ENCODE measurements around the gene PRSS37. TPM values are rescaled to one million over a fixed set of nuclear protein-coding genes. Genes with fewer than 3 reads are reported as not detected.

PRSS37 gene
- total RNA-seq, 1 donor from 2014 or later = not detected

DNA sequence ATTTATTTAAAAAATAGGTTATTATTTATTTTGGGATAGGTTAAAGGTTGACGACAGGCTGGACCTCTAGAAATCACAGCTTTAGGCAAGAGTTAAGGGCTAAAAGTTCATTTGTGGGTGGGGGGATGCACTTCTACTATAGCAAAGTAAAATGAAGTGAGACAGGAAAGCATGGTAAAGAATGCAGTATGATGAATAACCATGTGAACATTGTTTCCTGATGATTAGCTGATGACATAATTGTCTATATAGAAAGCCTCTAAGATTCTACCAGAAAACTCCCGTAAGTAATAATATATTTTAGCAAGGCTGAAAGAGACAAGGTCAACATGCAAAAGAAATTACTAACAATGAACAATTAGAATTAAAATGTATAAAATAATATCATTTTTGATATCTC, 25.7 kb upstream of the PRSS37 start:
- TF ChIP-seq, protein P1, sequence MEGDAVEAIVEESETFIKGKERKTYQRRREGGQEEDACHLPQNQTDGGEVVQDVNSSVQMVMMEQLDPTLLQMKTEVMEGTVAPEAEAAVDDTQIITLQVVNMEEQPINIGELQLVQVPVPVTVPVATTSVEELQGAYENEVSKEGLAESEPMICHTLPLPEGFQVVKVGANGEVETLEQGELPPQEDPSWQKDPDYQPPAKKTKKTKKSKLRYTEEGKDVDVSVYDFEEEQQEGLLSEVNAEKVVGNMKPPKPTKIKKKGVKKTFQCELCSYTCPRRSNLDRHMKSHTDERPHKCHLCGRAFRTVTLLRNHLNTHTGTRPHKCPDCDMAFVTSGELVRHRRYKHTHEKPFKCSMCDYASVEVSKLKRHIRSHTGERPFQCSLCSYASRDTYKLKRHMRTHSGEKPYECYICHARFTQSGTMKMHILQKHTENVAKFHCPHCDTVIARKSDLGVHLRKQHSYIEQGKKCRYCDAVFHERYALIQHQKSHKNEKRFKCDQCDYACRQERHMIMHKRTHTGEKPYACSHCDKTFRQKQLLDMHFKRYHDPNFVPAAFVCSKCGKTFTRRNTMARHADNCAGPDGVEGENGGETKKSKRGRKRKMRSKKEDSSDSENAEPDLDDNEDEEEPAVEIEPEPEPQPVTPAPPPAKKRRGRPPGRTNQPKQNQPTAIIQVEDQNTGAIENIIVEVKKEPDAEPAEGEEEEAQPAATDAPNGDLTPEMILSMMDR (IDR thresholded peaks at IDR 0.05; ENCODE audit: unreplicated experiment) = no peak
- H3K9me3 Mint-ChIP-seq (ENCODE audit: unreplicated experiment) = peaks cover 5% of the 10 kb centered on the region
- no peaks in the 10 kb centered on the region for H3K4me1 Mint-ChIP-seq (ENCODE audit: unreplicated experiment)
- no peaks in the 10 kb centered on the region for H3K27me3 Mint-ChIP-seq (ENCODE audit: unreplicated experiment)
- no peak overlapping the region for H3K27ac Mint-ChIP-seq (ENCODE audit: unreplicated experiment)
- no peaks in the 10 kb centered on the region for H3K36me3 Mint-ChIP-seq (ENCODE audit: low read depth, unreplicated experiment)
- DNase-seq (ENCODE audit: low spot score) = no peak
- H3K4me3 Mint-ChIP-seq (ENCODE audit: unreplicated experiment) = no peak overlapping the region

DNA sequence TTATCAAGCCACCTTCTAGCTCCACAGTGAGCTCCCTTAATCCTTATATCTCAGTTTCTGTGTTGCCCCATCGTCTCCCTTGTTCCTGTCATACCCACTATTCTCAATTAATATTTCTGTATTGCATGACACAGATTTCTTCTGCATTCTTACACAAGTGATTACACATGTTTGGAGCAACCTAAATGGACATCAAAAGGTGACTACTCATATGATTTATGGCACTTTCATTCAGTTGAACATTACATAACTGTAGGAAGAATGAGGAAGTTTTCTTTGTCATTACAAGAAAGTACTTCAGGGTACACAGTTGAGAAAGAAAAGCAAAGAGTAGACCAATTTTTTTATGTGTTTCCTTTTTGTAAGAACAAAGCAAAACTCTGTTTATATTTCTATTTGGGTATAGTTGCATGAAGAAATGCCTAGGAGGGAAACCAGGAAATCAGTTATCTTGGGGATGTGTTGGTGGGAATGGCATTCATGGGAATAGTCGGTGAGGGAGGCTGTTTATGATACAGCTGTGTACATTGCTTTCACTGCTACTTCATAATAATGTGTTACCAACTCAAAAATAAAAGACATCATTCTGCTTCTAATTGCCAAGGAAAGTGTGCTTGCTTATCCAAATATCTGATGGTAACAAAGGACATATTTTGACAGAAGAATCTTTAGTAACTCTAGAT, 23.6 kb upstream of the PRSS37 start:
- Mint-ChIP-seq H3K27ac (ENCODE audit: unreplicated experiment) (no peak overlapping the region), H3K4me1 (ENCODE audit: unreplicated experiment) (no peaks in the 10 kb centered on the region), H3K9me3 (ENCODE audit: unreplicated experiment) (no peaks in the 10 kb centered on the region), H3K4me3 (ENCODE audit: unreplicated experiment) (no peak overlapping the region), H3K27me3 (ENCODE audit: unreplicated experiment) (no peaks in the 10 kb centered on the region), H3K36me3 (ENCODE audit: low read depth, unreplicated experiment) (no peaks in the 10 kb centered on the region)
- TF ChIP-seq, protein P1 (IDR thresholded peaks at IDR 0.05; ENCODE audit: unreplicated experiment) = no peak
- DNase-seq (ENCODE audit: low spot score) = no peak

DNA sequence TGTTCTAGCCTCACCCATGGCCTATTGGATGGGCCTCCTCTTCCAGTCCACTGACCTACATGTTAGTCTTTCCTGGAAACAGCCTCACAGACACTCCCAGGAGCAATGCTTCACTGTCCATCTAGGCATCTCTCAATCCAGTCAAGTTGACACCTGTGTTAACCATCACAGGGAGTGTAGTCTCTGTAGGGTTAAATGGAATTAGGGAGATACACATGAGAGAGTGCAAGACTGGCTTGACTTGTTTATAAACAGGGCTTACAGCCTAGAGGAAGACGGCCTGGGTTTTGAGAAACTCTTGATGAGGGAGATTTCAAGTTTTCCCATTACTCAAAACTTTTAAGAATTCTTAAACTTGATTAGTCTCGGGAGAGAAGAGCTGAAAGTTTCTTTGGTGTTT, 18.9 kb upstream of the PRSS37 start:
- TF ChIP-seq, protein P1 (IDR thresholded peaks at IDR 0.05; ENCODE audit: unreplicated experiment) = no peak
- no peak overlapping the region for H3K4me3 Mint-ChIP-seq (ENCODE audit: unreplicated experiment)
- H3K9me3 Mint-ChIP-seq (ENCODE audit: unreplicated experiment) = no peaks in the 10 kb centered on the region
- no peak for DNase-seq (ENCODE audit: low spot score)
- no peaks in the 10 kb centered on the region for H3K27me3 Mint-ChIP-seq (ENCODE audit: unreplicated experiment)
- H3K4me1 Mint-ChIP-seq (ENCODE audit: unreplicated experiment) = no peaks in the 10 kb centered on the region
- no peak overlapping the region for H3K27ac Mint-ChIP-seq (ENCODE audit: unreplicated experiment)
- no peaks in the 10 kb centered on the region for H3K36me3 Mint-ChIP-seq (ENCODE audit: low read depth, unreplicated experiment)

DNA sequence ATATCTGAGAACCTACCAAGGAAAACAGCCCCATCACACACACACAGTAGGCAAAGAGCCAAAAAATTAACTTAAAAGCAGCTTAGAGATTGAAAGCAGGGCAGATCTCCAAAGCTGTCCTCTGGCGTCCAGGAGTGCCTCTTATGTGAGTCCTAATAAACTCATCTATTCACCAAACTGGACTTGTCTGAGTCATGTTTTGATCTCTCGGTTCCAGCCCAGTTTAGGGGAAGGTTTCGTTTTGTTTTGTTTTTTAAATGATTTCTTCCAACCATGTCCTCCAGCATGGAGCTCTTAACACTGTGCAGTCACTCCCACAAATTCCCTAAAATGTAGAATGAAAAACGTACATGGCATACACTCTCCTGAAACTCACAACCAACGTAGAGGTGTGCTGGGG, 6.7 kb upstream of the PRSS37 start:
- H3K27me3 Mint-ChIP-seq (ENCODE audit: unreplicated experiment) = no peaks in the 10 kb centered on the region
- no peak overlapping the region for H3K27ac Mint-ChIP-seq (ENCODE audit: unreplicated experiment)
- TF ChIP-seq, protein P1 (IDR thresholded peaks at IDR 0.05; ENCODE audit: unreplicated experiment) = no peak

DNA sequence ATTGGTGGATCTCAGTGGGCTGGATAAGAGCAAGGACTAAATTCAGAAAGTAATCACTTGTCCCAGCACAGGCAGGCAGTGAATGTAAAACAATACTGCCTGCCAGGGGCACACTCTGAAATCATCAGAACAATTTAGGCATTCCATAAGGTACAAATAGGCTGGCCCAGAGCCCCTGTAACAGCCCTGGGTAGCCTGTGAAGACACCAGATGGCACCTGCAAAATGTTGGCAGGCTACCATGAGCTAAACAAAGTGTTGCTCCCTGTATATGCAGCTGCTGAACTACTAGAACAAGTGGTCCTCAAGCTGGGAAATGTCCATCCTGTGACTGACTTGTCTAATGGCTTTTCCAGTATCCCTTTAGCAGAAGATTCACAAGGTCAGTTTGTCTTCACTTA, 3.0 kb upstream of the PRSS37 start:
- Mint-ChIP-seq H3K36me3 (ENCODE audit: low read depth, unreplicated experiment) (no peaks in the 10 kb centered on the region), H3K9me3 (ENCODE audit: unreplicated experiment) (no peaks in the 10 kb centered on the region), H3K27ac (ENCODE audit: unreplicated experiment) (no peak overlapping the region), H3K4me1 (ENCODE audit: unreplicated experiment) (no peaks in the 10 kb centered on the region), H3K27me3 (ENCODE audit: unreplicated experiment) (no peaks in the 10 kb centered on the region), H3K4me3 (ENCODE audit: unreplicated experiment) (no peak overlapping the region)
- no peak for DNase-seq (ENCODE audit: low spot score)
- TF ChIP-seq, protein P1 (IDR thresholded peaks at IDR 0.05; ENCODE audit: unreplicated experiment) = no peak

More for the DNA sequence above, 6.7 kb upstream of the PRSS37 start:
- Mint-ChIP-seq H3K9me3 (ENCODE audit: unreplicated experiment) (no peaks in the 10 kb centered on the region), H3K4me1 (ENCODE audit: unreplicated experiment) (no peaks in the 10 kb centered on the region), H3K36me3 (ENCODE audit: low read depth, unreplicated experiment) (peaks cover 7% of the 10 kb centered on the region), H3K4me3 (ENCODE audit: unreplicated experiment) (no peak overlapping the region)
- DNase-seq (ENCODE audit: low spot score) = no peak
